ENCODE measurements around the gene TRIM52. TPM values are rescaled to one million over a fixed set of nuclear protein-coding genes. Genes with fewer than 3 reads are reported as not detected.

Gene TRIM52
- total and polyA plus RNA-seq, 9 of the 15 experiments (the other 6 are each of a cell fraction or from before 2014, with no cell fraction given), result 3.3 to 21.9 (median 13.5) TPM

- no peak for TF ChIP-seq ZNF174 (CRISPR knock-in tag; IDR thresholded peaks at IDR 0.05)
- TF ChIP-seq CAMTA2 (CRISPR knock-in tag; conservative IDR thresholded peaks at IDR 0.05), result no peak
- no peak for TF ChIP-seq RHOXF2B (CRISPR knock-in tag; conservative IDR thresholded peaks at IDR 0.05)
- TF ChIP-seq SNAPC5 (CRISPR knock-in tag; IDR thresholded peaks at IDR 0.05), result no peak
- no peak for TF ChIP-seq E2F6 (IDR thresholded peaks at IDR 0.05; ENCODE audit: borderline replicate concordance in 1 of 2, extremely low read depth in 1 of 2, insufficient read depth in 1 of 2, insufficient read length in 1 of 2, low read depth in 1 of 2, low read length in 1 of 2, poor library complexity in 1 of 2, severe bottlenecking in 1 of 2)
- TF ChIP-seq IRF2 (CRISPR knock-in tag; IDR thresholded peaks at IDR 0.05), result no peak
- TF ChIP-seq COPS2 (conservative IDR thresholded peaks at IDR 0.05), result no peak
- no peak for TF ChIP-seq DACH1 (IDR thresholded peaks at IDR 0.05; ENCODE audit: partially characterized antibody)
- TF ChIP-seq ZNF395 (CRISPR knock-in tag; IDR thresholded peaks at IDR 0.05), result no peak
- no peak for TF ChIP-seq ELF2 (CRISPR knock-in tag; IDR thresholded peaks at IDR 0.05)
- no peak for TF ChIP-seq USF1 (CRISPR knock-in tag; IDR thresholded peaks at IDR 0.05)
- no peak for TF ChIP-seq NFIX (CRISPR knock-in tag; IDR thresholded peaks at IDR 0.05; ENCODE audit: low read depth)
- TF ChIP-seq RBBP5 (IDR thresholded peaks at IDR 0.05; ENCODE audit: borderline replicate concordance, insufficient read depth, low read length, poor library complexity, severe bottlenecking), result peak; percentile 30
- TF ChIP-seq MYNN (IDR thresholded peaks at IDR 0.05), result no peak
- no peak for TF ChIP-seq MYNN (CRISPR knock-in tag; IDR thresholded peaks at IDR 0.05)
- no peak for TF ChIP-seq ZNF12 (CRISPR knock-in tag; IDR thresholded peaks at IDR 0.05)
- no peak for TF ChIP-seq SMAD3 (CRISPR knock-in tag; conservative IDR thresholded peaks at IDR 0.05)
- TF ChIP-seq HDAC8 (tag; IDR thresholded peaks at IDR 0.05), result no peak
- no peak for TF ChIP-seq TAF9B (IDR thresholded peaks at IDR 0.05; ENCODE audit: partially characterized antibody)
- TF ChIP-seq GABPA (tag; conservative IDR thresholded peaks at IDR 0.05; ENCODE audit: low read depth), result no peak
- no peak for TF ChIP-seq GTF2A2 (tag; IDR thresholded peaks at IDR 0.05)
- peak; percentile 29; the same call in 1 of the 2 replicates for TF ChIP-seq GABPB1 (CRISPR knock-in tag; IDR thresholded peaks at IDR 0.05)
- TF ChIP-seq GATAD2B (IDR thresholded peaks at IDR 0.05; ENCODE audit: borderline replicate concordance), result no peak
- TF ChIP-seq NFIC (IDR thresholded peaks at IDR 0.05), result no peak
Observed at GRCh38 chr5:181215997-181216989, 44.6 kb downstream of the TRIM52 start (continued).
